Amygdala (tissue), 56 donors: ENCODE results near the gene LAMA1.

Source experiments
- DNase-seq, 56 donors: peaks; one replicate each; lab custom pipeline; 2025; lab: John Stamatoyannopoulos, UW

LAMA1 gene

GRCh38 chr18:7002107-7002506 is 115.5 kb downstream of the LAMA1 start:
- DNase-seq = no peak

- peak in 3 of 56 donors; percentile 2 to 9 (median 5) for DNase-seq
Observed at GRCh38 chr18:7000484-7001096, 117.0 kb downstream of the LAMA1 start.

GRCh38 chr18:6997808-6998207 is 119.8 kb downstream of the LAMA1 start:
- no peak for DNase-seq

GRCh38 chr18:6994771-6995430 is 122.7 kb downstream of the LAMA1 start:
- DNase-seq = no peak

- DNase-seq = no peak
Observed at GRCh38 chr18:6994056-6994770, 123.4 kb downstream of the LAMA1 start.

- DNase-seq = no peak
Observed at GRCh38 chr18:6992761-6993160, 124.8 kb downstream of the LAMA1 start.

- no peak for DNase-seq
Observed at GRCh38 chr18:6983366-6983765, 134.2 kb downstream of the LAMA1 start.

- DNase-seq = no peak
Observed at GRCh38 chr18:6982398-6982797, 135.2 kb downstream of the LAMA1 start.

- DNase-seq = no peak
Observed at GRCh38 chr18:6980363-6980762, 137.2 kb downstream of the LAMA1 start.

- DNase-seq = no peak
Observed at GRCh38 chr18:6979954-6980353, 137.6 kb downstream of the LAMA1 start.

- no peak for DNase-seq
Observed at GRCh38 chr18:6976935-6977334, 140.7 kb downstream of the LAMA1 start.

GRCh38 chr18:6975084-6975483 is 142.5 kb downstream of the LAMA1 start:
- DNase-seq = no peak

GRCh38 chr18:6971823-6972478 is 145.6 kb downstream of the LAMA1 start:
- no peak for DNase-seq

- DNase-seq = no peak
Observed at GRCh38 chr18:6963452-6964097, 154.0 kb downstream of the LAMA1 start.

- DNase-seq = no peak
Observed at GRCh38 chr18:6962571-6963451, 154.8 kb downstream of the LAMA1 start.

GRCh38 chr18:6961331-6961730 is 156.3 kb downstream of the LAMA1 start:
- no peak for DNase-seq

- DNase-seq = no peak
Observed at GRCh38 chr18:6960656-6961055, 156.9 kb downstream of the LAMA1 start.

- no peak for DNase-seq
Observed at GRCh38 chr18:6960124-6960523, 157.5 kb downstream of the LAMA1 start.

- DNase-seq = no peak
Observed at GRCh38 chr18:6959110-6959509, 158.5 kb downstream of the LAMA1 start.

GRCh38 chr18:6956999-6957398 is 160.6 kb downstream of the LAMA1 start:
- DNase-seq = no peak
